Aorta (tissue), 5 donors: ENCODE data around the gene SGTA. TPM values are rescaled to one million over a fixed set of nuclear protein-coding genes. Genes with fewer than 3 reads are reported as not detected.

ENCODE experiments used
- ATAC-seq: fragments of 200-7000 bp; cut with Tn5 transposase; one replicate; pipeline ENCODE4 v1.9.1; 2022; ENCODE audit warnings: moderate library complexity; ENCODE audit not compliant: low FRiP score
- DNase-seq, 2 donors: peaks; one replicate each; pipeline ENCODE4 v3.0.0-alpha.2; 2020
- H3K27ac ChIP-seq, 2 donors: one replicate each; pipeline ENCODE4 v1.5.1; 2013; ENCODE audit warnings: low read length in 2 of 2, mild to moderate bottlenecking in 2 of 2, moderate library complexity in 2 of 2, control low read depth in 1 of 2, inconsistent platforms in 1 of 2, low read depth in 1 of 2
- H3K27me3 ChIP-seq, 2 donors: one replicate each; pipeline ENCODE4 v1.6.1; 2013; ENCODE audit warnings: control low read depth in 1 of 2, low read length in 1 of 2, mild to moderate bottlenecking in 1 of 2, moderate library complexity in 1 of 2; ENCODE audit not compliant: insufficient read depth in 2 of 2, control insufficient read depth in 1 of 2
- H3K36me3 ChIP-seq, 2 donors: one replicate each; pipeline ENCODE4 v1.6.1; 2013; ENCODE audit warnings: control low read depth in 1 of 2, low read length in 1 of 2, mild to moderate bottlenecking in 1 of 2; ENCODE audit not compliant: insufficient read depth in 2 of 2, control insufficient read depth in 1 of 2
- H3K4me1 ChIP-seq, 2 donors: one replicate each; pipeline ENCODE4 v1.6.1; 2013; ENCODE audit warnings: low read length in 2 of 2, control low read depth in 1 of 2, mild to moderate bottlenecking in 1 of 2, moderate library complexity in 1 of 2; ENCODE audit not compliant: insufficient read depth in 2 of 2, control insufficient read depth in 1 of 2
- H3K4me3 ChIP-seq, 2 donors: one replicate each; pipeline ENCODE4 v1.5.1; 2013; ENCODE audit warnings: low read length in 2 of 2, control low read depth in 1 of 2, mild to moderate bottlenecking in 1 of 2
- H3K9me3 ChIP-seq: one replicate; pipeline ENCODE4 v1.6.1; 2013; ENCODE audit warnings: mild to moderate bottlenecking, low read length; ENCODE audit not compliant: control insufficient read depth
- WGBS, 2 donors: extraction: QIAGEN DNeasy Blood & Tissue Kit; methylation state at CpG; one replicate each; pipeline ENCODE4 v1.1.7; 2013; 5-methylcytosine and 5-hydroxymethylcytosine counted together
- intact Hi-C, 2 donors: fragments of 100-400 bp; cut with DNase I; formaldehyde crosslinking; loops; one replicate each; pipeline versions ENCODE4 v1.14.2 to v1.15.0; 2022
- polyA plus RNA-seq, 2 donors: library from polyadenylated mRNA; stranded (reverse); fragments of 200-250 nt; gene quantifications; one replicate each; pipeline ENCODE4 v1.2.3, GENCODE V29; 2013
- total RNA-seq, 2 donors: library from RNA; stranded (reverse); fragmentation: NEBNext Ultra II Directional; extraction: Animal tissue kit (Norgen Biotek cat#: 25700); gene quantifications; one replicate each; pipeline ENCODE4 v1.2.1, GENCODE V29; 2021
- donor health status: healthy with polysubstance abuse.
- donor health status: Bipolar disorder and iron deficiency.
- donor health status: DM: no; HTN: no; CAD: no.
- donor health status: DM: no; HTN: no; CAD: no.
- donor health status: DM: yes; HTN: yes; CAD: no.

The SGTA gene
- total and polyA plus RNA-seq, 4 donors = 30.6 to 55.1 (median 32.2) TPM

DNA sequence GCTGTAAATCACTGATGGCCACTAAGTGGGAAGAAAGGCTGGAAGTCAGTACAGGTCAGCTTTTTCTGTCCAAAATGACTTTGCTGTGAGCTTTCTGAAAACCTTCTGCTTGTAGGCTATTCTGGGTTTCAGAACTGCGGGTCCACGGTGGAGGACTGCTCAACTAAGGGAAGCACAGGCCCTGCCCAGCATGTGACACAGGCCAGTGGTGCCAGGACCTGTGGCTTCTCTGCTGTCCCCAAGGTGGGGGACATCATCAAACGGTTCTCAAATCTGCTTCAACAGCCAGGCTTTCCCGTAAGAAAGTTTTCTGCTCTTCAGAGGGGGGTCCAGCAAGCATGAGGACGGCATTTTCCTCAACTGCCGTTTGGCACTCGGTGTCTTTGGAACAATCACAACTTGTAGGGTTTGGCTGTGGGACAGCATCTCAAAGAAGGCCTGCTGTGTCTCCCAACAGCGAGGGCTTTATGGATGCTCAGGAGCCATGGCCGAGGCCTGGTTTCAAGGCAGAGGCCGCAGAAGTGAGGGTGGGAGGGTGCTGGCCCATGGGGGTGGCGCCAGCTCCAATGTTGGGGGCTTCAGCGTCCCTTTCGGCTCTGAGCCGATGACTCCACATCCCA lies 3.8 kb downstream of the SGTA start:
- Histone ChIP-seq H3K4me3 (no peak overlapping the region), H3K27me3 (no peaks in the 10 kb centered on the region), H3K4me1 (peaks cover 0 to 1% of the 10 kb centered on the region in 2 donors), H3K36me3 (no peaks in the 10 kb centered on the region), H3K9me3 (no peaks in the 10 kb centered on the region), H3K27ac (no peak overlapping the region)
- ATAC-seq (no peak), DNase-seq (no peak)
- intact Hi-C loops = no loop called here
- 68 to 72% methylated on average over 14 of the region's 14 CpGs for WGBS, 2 donors

DNA sequence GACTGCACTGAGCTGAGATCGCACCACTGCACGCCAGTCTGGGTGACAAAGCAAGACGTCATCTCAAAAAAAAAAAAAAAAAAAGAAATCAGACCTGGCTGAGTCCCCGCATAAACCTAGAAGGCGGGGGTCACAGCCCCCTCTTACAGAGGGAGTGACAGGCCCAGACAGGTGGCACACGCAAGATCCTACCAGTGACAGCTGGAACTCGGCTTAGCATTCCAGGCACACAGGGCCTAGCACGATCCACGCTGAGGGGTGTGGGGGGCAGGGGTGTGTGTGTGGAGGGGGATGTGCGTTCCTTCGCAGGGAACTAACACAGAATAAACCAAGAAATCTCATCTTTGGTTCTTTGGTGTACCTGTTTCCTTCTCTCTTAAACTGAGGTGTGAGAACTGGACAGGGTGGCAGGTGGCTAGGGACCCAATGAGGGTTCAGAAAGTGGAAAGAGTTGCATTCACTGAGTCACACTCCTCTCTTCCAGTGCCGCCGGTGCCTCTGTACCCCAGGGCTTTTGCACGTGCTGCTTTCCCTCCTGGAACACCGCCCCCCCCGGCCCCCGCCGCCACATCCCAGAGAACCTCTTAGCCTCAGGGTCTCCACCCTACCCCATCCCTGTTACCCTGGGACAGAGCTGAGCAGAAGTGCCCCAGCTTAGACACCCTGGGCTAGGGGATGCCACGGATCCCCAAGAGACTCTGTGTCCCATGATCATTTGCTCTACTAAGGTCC lies 5.0 kb downstream of the SGTA start:
- H3K9me3 ChIP-seq = no peaks in the 10 kb centered on the region
- no peaks in the 10 kb centered on the region for H3K27me3 ChIP-seq
- H3K27ac ChIP-seq = no peak overlapping the region
- intact Hi-C loops = no loop called here
- no peak overlapping the region for H3K4me3 ChIP-seq
- DNase-seq (no peak), ATAC-seq (no peak)
- H3K36me3 ChIP-seq = no peaks in the 10 kb centered on the region
- peaks cover 0 to 1% of the 10 kb centered on the region in 2 donors for H3K4me1 ChIP-seq
- WGBS, 2 donors = 91 to 93% methylated on average over 19 of the region's 19 CpGs

- Histone ChIP-seq H3K27ac (no peak overlapping the region), H3K4me3 (no peak overlapping the region), H3K9me3 (no peaks in the 10 kb centered on the region), H3K4me1 (no peaks in the 10 kb centered on the region), H3K36me3 (no peaks in the 10 kb centered on the region), H3K27me3 (no peaks in the 10 kb centered on the region)
- intact Hi-C loops = no loop called here
- DNase-seq (peak; percentile 79 to 86), ATAC-seq (no peak)
- 86 to 89% methylated on average over 29 of the region's 29 CpGs for WGBS, 2 donors
Observed at GRCh38 chr19:2775556-2776430, 7.3 kb downstream of the SGTA start.

GRCh38 chr19:2774953-2775555 lies 8.0 kb downstream of the SGTA start:
- H3K27ac ChIP-seq = no peak overlapping the region
- WGBS, 2 donors = 91% methylated on average over 24 of the region's 24 CpGs
- DNase-seq (no peak), ATAC-seq (no peak)
- no peak overlapping the region for H3K4me3 ChIP-seq
- no peaks in the 10 kb centered on the region for H3K9me3 ChIP-seq
- no peaks in the 10 kb centered on the region for H3K36me3 ChIP-seq
- intact Hi-C loops = no loop called here
- H3K4me1 ChIP-seq = no peaks in the 10 kb centered on the region
- no peaks in the 10 kb centered on the region for H3K27me3 ChIP-seq

DNA sequence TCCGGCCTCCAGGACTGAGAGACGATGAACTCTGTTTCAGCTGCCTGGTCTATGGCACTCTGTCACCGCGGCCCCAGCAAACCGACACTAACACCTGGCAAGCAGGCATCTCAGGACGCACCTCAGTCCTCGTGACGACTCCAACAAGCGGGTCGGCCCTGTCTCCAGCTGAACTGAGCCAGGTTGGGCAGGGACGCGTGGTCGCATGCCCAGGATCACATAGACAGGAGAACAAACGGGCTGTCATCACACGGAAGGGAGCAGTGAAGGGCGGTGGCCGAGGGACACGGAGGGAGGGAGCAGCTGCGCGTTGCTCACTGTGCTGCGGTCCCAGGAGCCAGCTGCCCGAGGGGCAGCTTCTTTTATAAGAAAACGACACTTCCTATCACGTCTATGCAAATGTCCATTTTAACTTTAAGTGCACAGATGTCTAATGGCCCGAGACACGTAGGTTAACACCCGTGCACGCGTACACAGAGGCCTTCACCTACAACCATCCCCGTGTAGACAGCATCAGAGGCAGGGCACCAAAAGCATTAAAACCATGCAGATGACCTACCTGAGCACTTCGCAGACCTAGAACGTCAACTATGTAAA lies 8.9 kb downstream of the SGTA start:
- no peaks in the 10 kb centered on the region for H3K36me3 ChIP-seq
- WGBS, 2 donors = 90 to 91% methylated on average over 32 of the region's 32 CpGs
- no peaks in the 10 kb centered on the region for H3K27me3 ChIP-seq
- ATAC-seq (no peak), DNase-seq (no peak)
- H3K4me1 ChIP-seq = no peaks in the 10 kb centered on the region
- intact Hi-C loops = no loop called here
- no peak overlapping the region for H3K27ac ChIP-seq
- H3K4me3 ChIP-seq = no peak overlapping the region
- no peaks in the 10 kb centered on the region for H3K9me3 ChIP-seq

- Histone ChIP-seq H3K4me1 (no peaks in the 10 kb centered on the region), H3K9me3 (no peaks in the 10 kb centered on the region), H3K4me3 (no peak overlapping the region), H3K27ac (no peak overlapping the region), H3K27me3 (no peaks in the 10 kb centered on the region), H3K36me3 (no peaks in the 10 kb centered on the region)
- DNase-seq (no peak), ATAC-seq (no peak)
- intact Hi-C loops = no loop called here
- 85 to 86% methylated on average over 29 of the region's 29 CpGs for WGBS, 2 donors
Observed at GRCh38 chr19:2771786-2772674, 11.0 kb downstream of the SGTA start.

DNA sequence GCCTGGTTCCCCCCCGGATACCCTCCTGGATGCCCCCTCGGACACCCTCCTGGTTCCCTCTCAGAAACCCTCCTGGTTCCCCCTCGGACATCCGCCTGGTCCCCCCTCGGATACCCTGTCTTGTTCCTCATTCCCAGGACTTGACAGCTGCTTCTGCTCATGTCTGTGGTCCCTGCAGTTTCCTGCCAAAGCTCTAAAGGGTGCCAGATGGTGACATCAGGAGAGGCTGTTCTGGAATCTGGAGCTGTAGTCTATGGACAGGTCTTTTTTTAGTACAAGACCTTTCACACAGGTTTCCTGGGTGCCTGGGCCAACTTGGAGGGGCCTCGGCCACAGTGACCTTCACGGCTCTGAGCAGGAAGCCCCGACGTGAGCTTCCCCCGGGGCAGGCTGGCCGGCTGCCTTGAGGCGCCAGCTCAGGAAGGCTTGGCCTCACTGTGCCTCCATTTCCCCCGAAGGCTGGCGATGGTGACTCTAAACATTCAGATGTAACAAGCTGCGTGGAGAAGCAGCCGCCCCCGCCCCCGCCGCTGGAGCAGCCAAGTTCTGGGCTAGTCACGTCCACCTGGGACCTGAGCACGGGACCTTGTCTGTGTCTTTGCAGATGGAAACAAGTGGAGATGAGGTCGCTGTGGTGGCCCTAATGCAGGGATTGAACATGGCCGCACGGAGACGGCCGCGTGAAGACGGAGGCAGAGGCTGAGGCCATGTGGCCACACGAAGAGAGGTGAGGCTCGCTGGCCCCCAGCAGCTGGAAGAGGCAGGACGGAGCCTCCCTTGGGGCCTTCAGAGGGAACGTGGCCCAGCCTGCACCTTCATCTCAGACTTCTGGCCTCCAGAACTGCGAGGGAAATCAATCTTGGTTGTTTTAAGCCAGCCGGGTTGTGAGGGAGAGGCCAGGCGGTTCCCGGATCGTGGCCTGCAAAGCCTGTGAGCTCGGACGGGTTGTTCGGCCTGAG lies 12.7 kb downstream of the SGTA start:
- intact Hi-C loops = no loop called here
- no peaks in the 10 kb centered on the region for H3K36me3 ChIP-seq
- H3K27me3 ChIP-seq = no peaks in the 10 kb centered on the region
- H3K27ac ChIP-seq = no peak overlapping the region
- ATAC-seq (no peak), DNase-seq (peak in 1 of 2 donors; percentile 70)
- no peaks in the 10 kb centered on the region for H3K9me3 ChIP-seq
- no peak overlapping the region for H3K4me3 ChIP-seq
- H3K4me1 ChIP-seq = no peaks in the 10 kb centered on the region
- WGBS, 2 donors = 70 to 72% methylated on average over 38 to 40 of the region's 40 CpGs
